SK-N-SH (cell line): ENCODE results near the gene SIGLEC15. TPM values are rescaled to one million over a fixed set of nuclear protein-coding genes. Genes with fewer than 3 reads are reported as not detected.

Experiments
- CTCF ChIA-PET: fragments of 300-600, 350-600 bp; formaldehyde crosslinking; extraction: SDS; loops from one replicate; lab custom pipeline; 2021; lab: Yijun Ruan, JAX
- POLR2A ChIA-PET: fragments of 350-600 bp; sonication (Branson Sonifier 250); formaldehyde crosslinking; extraction: SDS; loops from one replicate; lab custom pipeline; 2020; ENCODE audit warnings: antibody characterized with exemption, inconsistent platforms; lab: Yijun Ruan, JAX
- DNase-seq: peaks from one replicate; pipeline ENCODE4 v3.0.0; 2012
- H2AFZ ChIP-seq: fragments of 200-600 bp; sonication (generic); 2 replicates; pipeline ENCODE4 v1.8.1; 2016; ENCODE audit warnings: antibody characterized with exemption, mild to moderate bottlenecking, low read depth
- H3F3A ChIP-seq: fragments of 200-600 bp; sonication (generic); replicated peaks from 2 replicates; pipeline ENCODE3; 2016; ENCODE audit warnings: antibody characterized with exemption, mild to moderate bottlenecking; ENCODE audit not compliant: insufficient read depth
- H3K27ac ChIP-seq, 2 experiments: fragments of 200-500 bp in 1 of 2; fragments of 200-600 bp in 1 of 2; sonication (Bioruptor generic) in 1 of 2; sonication (generic), shearing (Covaris generic) in 1 of 2; 2 replicates each; pipeline versions ENCODE4 v1.5.1 to v1.6.1; 2014 to 2016; ENCODE audit warnings: low read depth in 2 of 2, inconsistent platforms in 1 of 2, low read length in 1 of 2, mild to moderate bottlenecking in 1 of 2, mixed read lengths in 1 of 2
- H3K27me3 ChIP-seq: fragments of 200-600 bp; sonication (generic), shearing (Covaris generic); 2 replicates; pipeline ENCODE4 v1.6.1; 2016; ENCODE audit warnings: mixed run types; ENCODE audit not compliant: insufficient read depth
- H3K36me3 ChIP-seq, 2 experiments: fragments of 200-500 bp in 1 of 2; fragments of 200-600 bp in 1 of 2; sonication (Bioruptor generic) in 1 of 2; sonication (generic) in 1 of 2; replicated peaks in 1 of 2; 2 replicates each; pipeline versions ENCODE3 to v1.5.1; 2014 to 2016; ENCODE audit warnings: low read length in 1 of 2, mild to moderate bottlenecking in 1 of 2; ENCODE audit not compliant: insufficient read depth in 2 of 2, control insufficient read depth in 1 of 2
- H3K4me1 ChIP-seq, 2 experiments: fragments of 200-500 bp in 1 of 2; fragments of 200-600 bp in 1 of 2; sonication (Bioruptor generic) in 1 of 2; sonication (generic), shearing (Covaris generic) in 1 of 2; 2 replicates each; pipeline versions ENCODE4 v1.5.1 to v1.6.1; 2014 to 2016; ENCODE audit warnings: low read depth in 1 of 2, low read length in 1 of 2, mixed run types in 1 of 2; ENCODE audit not compliant: insufficient read depth in 2 of 2, control insufficient read depth in 1 of 2
- H3K4me2 ChIP-seq: fragments of 200-600 bp; sonication (generic), shearing (Covaris generic); 2 replicates; pipeline ENCODE4 v1.6.1; 2017; ENCODE audit warnings: mixed run types
- H3K4me3 ChIP-seq, 2 experiments: fragments of 200-500 bp in 1 of 2; fragments of 200-600 bp in 1 of 2; sonication (Bioruptor generic) in 1 of 2; sonication (generic), shearing (Covaris generic) in 1 of 2; 2 replicates each; pipeline versions ENCODE4 v1.5.1 to v1.8.1; 2014 to 2016; ENCODE audit warnings: low read depth in 2 of 2, inconsistent platforms in 1 of 2, low read length in 1 of 2, mild to moderate bottlenecking in 1 of 2, mixed read lengths in 1 of 2, moderate library complexity in 1 of 2
- H3K79me2 ChIP-seq: fragments of 200-600 bp; sonication (generic); 2 replicates; pipeline ENCODE4 v1.8.1; 2017; ENCODE audit warnings: mild to moderate bottlenecking; ENCODE audit not compliant: insufficient read depth
- H3K9ac ChIP-seq: fragments of 200-600 bp; sonication (generic); 2 replicates; pipeline ENCODE4 v1.6.1; 2017; ENCODE audit warnings: mixed run types
- H3K9me2 ChIP-seq: fragments of 200-600 bp; sonication (generic); 2 replicates; pipeline ENCODE4 v1.6.1; 2017; ENCODE audit warnings: mixed run types
- H3K9me3 ChIP-seq: fragments of 200-600 bp; sonication (generic); 2 replicates; pipeline ENCODE4 v1.6.1; 2017; ENCODE audit warnings: mixed run types, mild to moderate bottlenecking, moderate library complexity
- H4K20me1 ChIP-seq: fragments of 200-600 bp; sonication (generic); 2 replicates; pipeline ENCODE4 v1.6.1; 2017; ENCODE audit warnings: mild to moderate bottlenecking, mixed run types; ENCODE audit not compliant: insufficient read depth
- ELF1 ChIP-seq: IDR thresholded peaks from 2 replicates; pipeline ENCODE4 v1.4.0; 2012
- FOXJ3 ChIP-seq: sonication (generic); formaldehyde crosslinking; IDR thresholded peaks from 2 replicates; pipeline ENCODE4 v1.5.1; 2020; ENCODE audit warnings: mild to moderate bottlenecking, missing genetic modification reagents
- IRF3 ChIP-seq: fragments of 150-350 bp; IDR thresholded peaks from 2 replicates; pipeline ENCODE4 v1.6.1; 2016; ENCODE audit warnings: mild to moderate bottlenecking, low read depth, low read length
- NFIC ChIP-seq: IDR thresholded peaks from 2 replicates; pipeline ENCODE4 v1.4.0; 2012; ENCODE audit warnings: borderline replicate concordance
- NRF1 ChIP-seq: IDR thresholded peaks from 2 replicates; pipeline ENCODE4 v1.6.1; 2012; ENCODE audit warnings: low read depth, mild to moderate bottlenecking, low read length
- PBX3 ChIP-seq: IDR thresholded peaks from 2 replicates; pipeline ENCODE4; 2012
- RAD21 ChIP-seq: IDR thresholded peaks from 2 replicates; pipeline ENCODE4 v1.6.1; 2012; ENCODE audit warnings: mild to moderate bottlenecking, low read length
- SIN3A ChIP-seq: IDR thresholded peaks from 2 replicates; pipeline ENCODE4 v1.6.1; 2012; ENCODE audit warnings: low read depth, mild to moderate bottlenecking, low read length, moderate library complexity, borderline replicate concordance
- TAF1 ChIP-seq: IDR thresholded peaks from 2 replicates; pipeline ENCODE4 v1.6.1; 2012; ENCODE audit warnings: low read depth, mild to moderate bottlenecking, low read length, moderate library complexity, borderline replicate concordance
- TEAD4 ChIP-seq: IDR thresholded peaks from 2 replicates; pipeline ENCODE4 v1.4.0; 2012; ENCODE audit warnings: mild to moderate bottlenecking, borderline replicate concordance; ENCODE audit not compliant: insufficient read depth
- ZBTB33 ChIP-seq: IDR thresholded peaks from 2 replicates; pipeline ENCODE4 v1.4.0; 2012; ENCODE audit warnings: low read depth, borderline replicate concordance
- WGBS: methylation state at CpG from one replicate; pipeline ENCODE4 v1.1.6; 2017; ENCODE audit warnings: low lambda C conversion rate; 5-methylcytosine and 5-hydroxymethylcytosine counted together
- polyA plus RNA-seq, 3 experiments: library from polyadenylated mRNA; depleted of rRNA; stranded (reverse); fragments of >200 nt; gene quantifications; 2 replicates each; pipeline ENCODE4 v1.2.3, GENCODE V29; 2012

Gene SIGLEC15
- polyA plus RNA-seq, 1 of the 3 experiments (the other 2 are of a cell fraction), result 0.10 TPM

- TF ChIP-seq ELF1, result no peak
- TF ChIP-seq, all 33 proteins: peak for 0
These were observed 64.1 kb downstream of the SIGLEC15 start (continued) for GRCh38 chr18:45889419-45890064.

- 100% methylated on average over 1 of the region's 1 CpG for WGBS
- CTCF ChIA-PET, result interaction anchor here (1.2 kb wide), 1 partner anchor 11 kb away, joined by 4 read pairs; no protein-coding TSS in a partner anchor
- Histone ChIP-seq H3K9ac (no peak overlapping the region), H3K4me3 (no peak overlapping the region), H3K9me2 (no peaks in the 10 kb centered on the region), H3K9me3 (no peaks in the 10 kb centered on the region), H3K4me1 (no peaks in the 10 kb centered on the region), H3K27ac (no peak overlapping the region), H3K36me3 (peaks cover 61 to 73% of the 10 kb centered on the region in 2 experiments), H3K4me2 (no peak overlapping the region), H3F3A (peaks cover 10% of the 10 kb centered on the region), H3K79me2 (peaks cover 16% of the 10 kb centered on the region; the same call in 1 of the 2 replicates), H4K20me1 (no peaks in the 10 kb centered on the region), H2AFZ (no peak overlapping the region), H3K27me3 (no peaks in the 10 kb centered on the region)
- TF ChIP-seq ZBTB33 (no peak), ELF1 (no peak), NFIC (no peak), SIN3A (no peak), IRF3 (no peak), RAD21 (no peak), TEAD4 (no peak), TAF1 (no peak), PBX3 (no peak), NRF1 (no peak), FOXJ3 (CRISPR knock-in tag) (no peak)
- no peak for DNase-seq
- POLR2A ChIA-PET, result no interaction called here
These were observed 65.1 kb downstream of the SIGLEC15 start for GRCh38 chr18:45890606-45891005.
